ENCODE results near the gene VSIG10.
"Not testable (repeated sequence)": the region's sequence is repeated elsewhere in the genome, so short reads cannot be mapped to it uniquely, and the experiment has no call there.

The VSIG10 gene, protein sequence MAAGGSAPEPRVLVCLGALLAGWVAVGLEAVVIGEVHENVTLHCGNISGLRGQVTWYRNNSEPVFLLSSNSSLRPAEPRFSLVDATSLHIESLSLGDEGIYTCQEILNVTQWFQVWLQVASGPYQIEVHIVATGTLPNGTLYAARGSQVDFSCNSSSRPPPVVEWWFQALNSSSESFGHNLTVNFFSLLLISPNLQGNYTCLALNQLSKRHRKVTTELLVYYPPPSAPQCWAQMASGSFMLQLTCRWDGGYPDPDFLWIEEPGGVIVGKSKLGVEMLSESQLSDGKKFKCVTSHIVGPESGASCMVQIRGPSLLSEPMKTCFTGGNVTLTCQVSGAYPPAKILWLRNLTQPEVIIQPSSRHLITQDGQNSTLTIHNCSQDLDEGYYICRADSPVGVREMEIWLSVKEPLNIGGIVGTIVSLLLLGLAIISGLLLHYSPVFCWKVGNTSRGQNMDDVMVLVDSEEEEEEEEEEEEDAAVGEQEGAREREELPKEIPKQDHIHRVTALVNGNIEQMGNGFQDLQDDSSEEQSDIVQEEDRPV

DNA sequence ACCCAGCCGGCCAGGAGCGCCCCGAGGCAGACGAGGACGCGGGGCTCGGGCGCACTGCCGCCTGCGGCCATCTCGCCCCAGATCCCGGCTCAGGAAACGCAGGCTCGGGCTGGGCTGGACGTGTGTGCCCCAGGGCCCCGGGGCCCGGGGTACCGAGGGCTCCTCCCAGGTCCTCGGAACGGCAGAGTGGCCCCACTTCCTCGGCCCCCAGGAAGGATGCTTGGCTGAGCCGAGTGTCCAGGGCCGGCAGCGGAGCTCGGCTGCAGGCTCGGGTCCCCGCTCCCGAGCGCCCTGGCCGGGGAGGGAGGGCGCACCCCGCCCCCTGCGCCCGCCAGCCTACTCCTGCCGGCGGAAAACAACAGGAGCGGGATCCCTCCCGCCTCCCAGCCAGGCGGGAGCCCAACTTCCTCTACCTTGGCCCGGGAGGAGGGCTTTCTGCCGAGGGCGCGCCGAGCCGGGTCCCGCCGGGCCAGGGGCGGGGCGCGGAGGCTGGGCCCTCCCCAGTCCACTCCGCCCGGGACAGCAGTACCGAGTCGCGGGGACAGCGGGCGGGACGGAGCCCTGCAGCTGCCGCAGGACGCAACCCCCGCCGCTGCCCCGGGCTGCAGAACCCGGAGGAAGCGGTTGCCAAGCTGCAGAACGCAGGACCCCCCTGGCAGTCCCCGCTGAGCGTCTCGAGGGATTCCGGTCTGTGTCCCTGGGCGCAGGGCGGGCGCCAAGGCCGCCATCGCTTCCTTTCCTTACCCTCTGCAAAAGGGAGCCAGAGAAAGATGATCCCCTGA is at the start of gene VSIG10:
Gene VSIG10 (minus strand): TSS at position 411 of the 782 bp plus-strand sequence. CDS start 340 bp downstream, at position 71.
- DNase-seq (ENCODE audit: low read depth in 2 of 2) = no peak

DNA sequence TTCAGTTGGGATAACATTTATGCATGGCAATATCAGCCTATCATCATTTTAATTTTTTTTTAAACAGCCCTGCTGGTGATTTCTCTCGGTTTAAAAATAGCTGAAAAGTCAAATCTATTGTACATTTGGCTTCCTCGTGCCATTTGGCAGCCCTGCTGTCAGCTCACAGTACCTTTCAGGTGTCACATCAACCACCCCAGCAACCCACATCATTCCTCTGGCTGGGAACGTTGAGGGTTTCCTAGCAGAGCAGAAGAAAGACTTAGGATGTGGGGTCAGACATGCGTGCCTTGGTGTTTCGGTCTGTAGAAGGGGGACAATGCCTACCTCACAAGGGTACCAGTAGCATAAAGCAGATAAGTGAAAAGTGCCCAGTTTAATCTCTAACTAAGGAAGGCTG is 47.9 kb upstream of the VSIG10 start:
- no peak for DNase-seq (ENCODE audit: low read depth in 2 of 2)

DNA sequence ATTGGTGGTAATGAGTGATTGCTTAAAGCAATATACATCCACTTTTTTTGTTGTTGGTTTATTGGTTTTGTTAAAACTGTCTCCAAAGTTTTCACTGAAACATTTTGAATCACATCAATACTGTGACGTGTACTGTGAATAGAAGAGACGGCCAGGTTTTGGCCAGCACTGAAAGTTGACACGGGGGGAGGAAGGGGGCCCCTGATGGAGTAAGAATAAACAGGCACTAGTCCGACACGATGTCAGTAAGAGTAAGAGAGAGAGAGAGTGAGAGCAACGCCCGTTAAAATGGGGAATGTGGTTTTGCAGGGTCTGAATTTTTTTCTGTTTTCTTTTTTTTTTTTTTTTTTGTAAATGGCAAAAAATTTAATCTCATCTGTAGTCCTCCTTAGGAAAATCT is 46.8 kb upstream of the VSIG10 start:
- DNase-seq (ENCODE audit: low read depth in 2 of 2) = no peak

DNA sequence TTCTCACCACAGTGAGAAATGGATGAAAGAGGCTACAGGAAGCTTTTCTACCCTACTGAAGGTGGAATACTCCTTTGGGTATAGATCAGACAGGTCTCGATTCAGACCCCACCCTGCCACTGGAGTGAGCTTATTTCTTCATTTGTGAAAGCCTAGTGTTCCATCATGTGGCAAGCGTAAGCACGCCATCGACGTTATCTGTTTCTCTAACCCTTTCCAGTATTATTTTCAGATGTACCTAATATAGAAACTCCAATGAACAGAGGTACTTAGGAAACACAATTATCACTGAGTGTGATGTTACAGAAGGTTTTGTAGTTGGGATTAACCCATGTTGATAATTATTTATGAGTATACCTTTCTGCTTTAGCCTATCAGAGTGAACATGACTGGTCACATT is 44.5 kb upstream of the VSIG10 start:
- DNase-seq (ENCODE audit: low read depth in 2 of 2) = no peak

DNA sequence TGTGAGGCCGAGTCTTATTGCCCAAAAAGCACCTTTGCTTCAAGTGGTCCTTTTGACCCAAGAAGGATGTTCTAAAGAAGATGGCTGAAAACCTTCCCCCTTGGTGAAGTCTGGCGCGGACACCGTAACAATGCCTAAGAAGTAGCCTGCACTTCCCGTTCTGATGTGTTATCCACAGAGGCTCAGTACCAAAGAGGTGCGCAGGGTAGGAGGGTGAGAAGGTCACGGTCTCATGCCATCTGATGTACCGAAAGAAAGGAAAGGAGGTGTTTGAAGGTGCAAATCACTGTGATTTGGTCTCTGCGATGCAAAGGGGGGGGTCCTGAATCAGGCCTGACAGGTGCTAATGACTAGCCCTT is 42.0 kb upstream of the VSIG10 start:
- DNase-seq (ENCODE audit: low read depth in 2 of 2) = no peak

DNA sequence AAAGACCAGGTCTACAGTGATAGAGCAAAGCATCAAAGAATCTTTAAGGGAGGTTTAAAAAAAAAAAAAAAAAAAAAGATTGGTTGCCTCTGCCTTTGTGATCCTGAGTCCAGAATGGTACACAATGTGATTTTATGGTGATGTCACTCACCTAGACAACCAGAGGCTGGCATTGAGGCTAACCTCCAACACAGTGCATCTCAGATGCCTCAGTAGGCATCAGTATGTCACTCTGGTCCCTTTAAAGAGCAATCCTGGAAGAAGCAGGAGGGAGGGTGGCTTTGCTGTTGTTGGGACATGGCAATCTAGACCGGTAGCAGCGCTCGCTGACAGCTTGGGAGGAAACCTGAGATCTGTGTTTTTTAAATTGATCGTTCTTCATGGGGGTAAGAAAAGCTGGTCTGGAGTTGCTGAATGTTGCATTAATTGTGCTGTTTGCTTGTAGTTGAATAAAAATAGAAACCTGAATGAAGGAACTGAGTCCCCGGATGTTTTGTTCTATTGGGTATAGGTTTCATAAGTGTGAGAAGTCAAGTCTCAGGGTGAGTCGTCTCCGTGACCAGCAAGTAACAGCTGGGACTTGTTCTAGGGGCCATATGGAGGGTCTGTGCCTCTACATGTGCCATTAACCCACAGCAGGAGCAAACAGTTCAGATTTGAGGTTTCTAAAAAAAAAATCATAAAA is 41.4 kb upstream of the VSIG10 start:
- DNase-seq (ENCODE audit: low read depth in 2 of 2) = no peak

DNA sequence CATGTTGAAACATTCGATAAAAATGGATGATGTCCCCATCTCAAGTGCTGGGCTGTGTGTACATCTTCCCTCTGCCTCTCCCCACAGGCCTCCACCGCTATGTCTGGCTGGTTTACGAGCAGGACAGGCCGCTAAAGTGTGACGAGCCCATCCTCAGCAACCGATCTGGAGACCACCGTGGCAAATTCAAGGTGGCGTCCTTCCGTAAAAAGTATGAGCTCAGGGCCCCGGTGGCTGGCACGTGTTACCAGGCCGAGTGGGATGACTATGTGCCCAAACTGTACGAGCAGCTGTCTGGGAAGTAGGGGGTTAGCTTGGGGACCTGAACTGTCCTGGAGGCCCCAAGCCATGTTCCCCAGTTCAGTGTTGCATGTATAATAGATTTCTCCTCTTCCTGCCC is 40.7 kb upstream of the VSIG10 start:
- DNase-seq (ENCODE audit: low read depth in 2 of 2) = no peak

DNA sequence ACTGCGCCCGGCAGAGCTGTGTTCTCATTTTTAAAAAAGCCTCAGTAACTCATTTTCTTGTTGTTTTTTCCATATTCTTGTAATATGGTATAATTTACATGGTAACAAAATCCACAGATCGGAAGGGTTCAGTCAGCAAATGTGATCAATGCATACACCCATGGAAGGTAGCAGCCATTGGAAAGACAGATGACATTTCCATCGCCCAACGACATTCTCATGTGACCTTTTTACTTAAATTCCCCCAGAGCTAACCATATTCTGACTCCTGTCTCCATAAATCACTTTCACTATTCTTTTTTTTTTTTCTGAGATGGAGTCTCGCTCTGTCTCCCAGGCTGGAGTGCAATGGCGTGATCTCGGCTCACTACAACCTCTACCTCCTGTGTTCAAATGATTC is 37.0 kb upstream of the VSIG10 start:
- no peak for DNase-seq (ENCODE audit: low read depth in 2 of 2)

DNA sequence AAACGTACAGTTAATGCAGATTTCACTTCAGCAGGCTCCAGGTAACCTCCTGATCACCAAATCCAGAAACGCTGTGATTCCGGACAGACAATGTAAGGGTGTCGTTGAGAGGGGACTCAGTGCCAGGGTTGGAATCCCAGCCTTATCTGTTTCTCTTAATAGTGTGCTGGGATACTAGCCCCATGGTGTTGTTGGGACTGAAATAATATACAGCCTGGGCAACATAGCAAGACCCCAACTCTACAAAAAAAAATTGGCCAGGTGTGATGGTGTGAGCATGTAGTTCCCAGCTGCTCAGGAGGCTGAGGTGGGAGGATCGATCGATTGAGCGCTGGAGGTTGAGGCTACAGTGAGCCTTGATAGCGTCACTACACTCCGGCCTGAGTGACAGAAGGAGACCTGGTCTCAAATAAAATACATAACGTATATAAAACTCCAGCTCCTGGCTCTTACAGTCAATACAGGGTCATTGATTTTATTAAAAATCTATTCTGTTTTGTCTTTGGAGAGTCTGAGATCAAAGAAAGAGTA is 33.4 kb upstream of the VSIG10 start:
- DNase-seq (ENCODE audit: low read depth in 2 of 2) = no peak

DNA sequence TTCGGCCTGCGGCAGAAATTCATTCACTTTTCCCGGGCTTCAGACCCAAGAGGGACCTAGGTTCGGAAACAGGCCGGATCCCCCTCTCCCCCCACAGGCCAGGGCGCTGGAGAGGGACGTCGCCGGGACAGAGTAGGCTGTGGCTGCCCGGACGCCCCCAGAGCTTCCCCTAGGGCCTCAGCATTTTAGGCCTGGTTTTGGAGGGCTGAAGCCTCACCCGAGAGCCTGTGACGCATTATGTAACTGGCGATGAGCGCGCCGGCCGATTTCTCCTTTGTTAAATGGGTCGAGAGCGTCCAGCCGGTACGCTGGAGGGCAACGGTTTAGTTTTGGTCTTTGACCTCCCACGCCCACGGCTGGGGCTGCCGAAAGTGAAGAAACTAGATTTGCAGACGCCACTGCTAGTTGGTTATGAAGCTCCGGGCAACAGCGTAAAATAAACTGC is 32.8 kb upstream of the VSIG10 start:
- DNase-seq (ENCODE audit: low read depth in 2 of 2) = peak; percentile 12 to 15

DNA sequence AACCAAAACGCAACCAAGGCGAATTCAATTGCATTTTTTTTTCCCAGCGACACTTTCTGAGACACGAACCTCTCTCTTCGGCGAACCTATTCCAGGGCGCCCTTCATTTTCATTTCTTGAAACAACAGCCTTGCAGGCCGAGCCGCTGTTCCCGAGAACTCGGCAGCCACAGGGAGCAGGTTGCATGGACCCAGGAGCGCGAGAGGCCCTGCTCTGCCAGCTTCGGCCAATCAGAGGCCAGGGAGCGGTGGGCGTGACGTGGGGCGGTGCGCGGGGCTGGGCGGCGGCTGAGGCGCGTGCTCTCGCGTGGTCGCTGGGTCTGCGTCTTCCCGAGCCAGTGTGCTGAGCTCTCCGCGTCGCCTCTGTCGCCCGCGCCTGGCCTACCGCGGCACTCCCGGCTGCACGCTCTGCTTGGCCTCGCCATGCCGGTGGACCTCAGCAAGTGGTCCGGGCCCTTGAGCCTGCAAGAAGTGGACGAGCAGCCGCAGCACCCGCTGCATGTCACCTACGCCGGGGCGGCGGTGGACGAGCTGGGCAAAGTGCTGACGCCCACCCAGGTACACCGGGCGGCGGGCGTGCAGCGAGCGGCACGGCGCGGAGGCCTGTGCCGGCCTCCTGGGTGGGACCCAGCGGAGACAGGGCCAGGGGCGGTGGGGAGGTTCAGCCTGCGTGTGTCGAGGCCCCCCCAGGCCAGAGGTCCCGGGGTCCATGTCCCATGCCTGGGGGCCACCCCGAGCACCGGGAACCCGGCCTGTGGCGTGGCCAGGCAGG is 32.2 kb upstream of the VSIG10 start, which contains the start of gene PEBP1:
Gene PEBP1 (plus strand): TSS at position 337 of the 771 bp plus-strand sequence. CDS start 86 bp downstream, at position 423.
- peak; percentile 87 to 94 for DNase-seq (ENCODE audit: low read depth in 2 of 2)

DNA sequence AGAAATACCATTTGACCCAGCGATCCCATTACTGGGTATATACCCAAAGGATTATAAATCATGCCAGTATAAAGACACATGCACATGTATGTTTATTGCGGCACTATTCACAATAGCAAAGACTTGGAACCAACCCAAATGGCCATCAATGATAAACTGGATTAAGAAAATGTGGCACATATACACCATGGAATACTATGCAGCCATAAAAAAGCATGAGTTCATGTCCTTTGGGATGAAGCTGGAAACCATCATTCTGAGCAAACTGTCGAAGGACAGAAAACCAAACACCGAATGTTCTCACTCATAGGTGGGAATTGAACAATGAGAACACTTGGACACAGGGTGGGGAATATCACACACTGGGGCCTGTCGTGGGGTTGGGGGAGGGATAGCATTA is 25.6 kb upstream of the VSIG10 start:
- DNase-seq (ENCODE audit: low read depth in 2 of 2) = not testable (repeated sequence)

DNA sequence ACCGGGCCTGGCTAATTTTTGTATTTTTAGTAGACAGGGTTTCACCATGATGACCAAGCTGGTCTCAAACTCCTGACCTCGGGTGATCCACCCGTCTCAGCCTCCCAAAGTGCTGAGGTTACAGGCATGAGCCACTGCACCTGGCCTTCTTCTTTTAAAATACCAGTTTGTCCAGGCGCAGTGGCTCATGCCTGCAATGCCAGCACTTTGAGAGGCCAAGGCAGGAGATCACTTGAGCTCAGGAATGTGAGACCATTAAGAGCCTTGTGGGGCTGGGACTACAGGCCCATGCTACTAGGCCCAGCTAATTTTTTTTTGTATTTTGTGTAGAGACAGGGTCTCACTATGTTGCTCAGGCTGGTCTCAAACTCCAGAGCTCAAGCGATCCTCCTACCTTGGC is 24.1 kb upstream of the VSIG10 start:
- no peak for DNase-seq (ENCODE audit: low read depth in 2 of 2)

DNA sequence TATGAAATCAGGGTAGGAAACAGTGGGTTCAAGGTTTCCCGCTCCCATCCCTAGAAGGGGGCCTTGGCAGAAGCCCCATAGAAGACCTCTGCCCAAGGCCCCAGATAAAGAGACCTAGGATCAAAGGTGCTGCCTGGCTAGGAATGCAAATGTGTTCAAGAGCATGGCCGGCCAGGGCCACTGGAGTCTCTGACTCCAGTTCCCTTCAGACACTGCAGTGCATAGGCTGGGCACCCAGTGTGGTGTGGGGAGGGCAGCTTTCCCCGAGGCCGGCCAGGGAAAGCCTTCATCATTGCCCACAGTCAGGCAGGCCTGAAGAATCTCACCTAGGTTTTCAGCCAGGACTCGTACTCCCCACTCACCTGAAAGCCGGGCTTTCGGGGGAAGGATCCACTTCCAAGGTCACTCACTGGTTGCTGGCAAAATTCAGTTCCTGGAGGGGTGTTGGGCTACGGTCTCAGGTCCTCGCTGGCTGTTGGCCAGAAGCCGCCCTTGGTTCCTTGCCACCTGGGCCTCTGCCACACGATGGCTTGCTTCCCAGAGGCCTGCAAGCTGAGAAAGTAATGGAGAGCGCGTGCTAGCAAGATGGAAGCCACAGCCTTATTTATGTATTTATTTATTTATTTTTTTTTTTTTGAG is 22.4 kb upstream of the VSIG10 start:
- DNase-seq (ENCODE audit: low read depth in 2 of 2) = no peak

DNA sequence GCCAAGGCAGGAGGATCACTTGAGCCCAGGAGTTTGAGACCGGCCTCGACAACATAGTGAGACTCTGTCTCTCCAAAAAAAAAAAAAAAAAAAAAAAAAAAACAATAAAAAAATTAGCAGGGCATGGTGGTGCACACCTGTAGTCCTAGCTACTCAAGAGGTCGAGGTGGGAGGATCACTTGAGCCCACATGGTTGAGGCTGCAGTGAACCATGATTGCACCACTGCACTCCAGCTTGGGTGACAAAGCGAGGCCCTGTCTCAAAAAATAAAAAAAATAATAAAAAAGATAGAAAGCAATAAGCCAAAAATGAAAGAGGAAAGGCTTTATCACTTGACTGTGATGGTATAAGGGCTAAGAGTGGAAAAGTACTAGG is 21.9 kb upstream of the VSIG10 start:
- DNase-seq (ENCODE audit: low read depth in 2 of 2) = no peak

DNA sequence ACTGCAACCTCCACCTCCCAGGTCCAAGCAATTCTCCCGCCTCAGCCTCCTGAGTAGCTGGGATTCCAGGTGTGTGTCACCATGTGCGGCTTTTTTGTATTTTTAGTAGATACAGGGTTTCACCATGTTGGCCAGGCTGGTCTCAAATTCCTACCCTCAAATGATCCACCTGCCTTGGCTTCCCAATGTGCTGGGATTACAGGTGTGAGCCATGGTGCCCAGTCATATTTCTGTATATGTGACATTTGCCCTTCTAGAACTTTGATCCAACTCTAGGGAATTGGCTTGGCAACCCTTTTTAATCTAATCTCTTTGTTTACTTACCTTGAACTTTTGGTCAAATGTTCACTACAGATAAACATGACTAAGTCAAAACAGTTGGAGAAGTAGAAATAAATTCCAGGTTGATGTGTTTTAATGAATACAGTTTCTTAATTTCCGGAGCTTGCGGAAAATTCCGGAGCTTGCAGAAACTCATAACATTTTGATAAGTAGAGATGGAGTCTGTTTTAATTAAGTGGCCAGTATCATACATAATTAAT is 20.6 kb upstream of the VSIG10 start:
- no peak for DNase-seq (ENCODE audit: low read depth in 2 of 2)

DNA sequence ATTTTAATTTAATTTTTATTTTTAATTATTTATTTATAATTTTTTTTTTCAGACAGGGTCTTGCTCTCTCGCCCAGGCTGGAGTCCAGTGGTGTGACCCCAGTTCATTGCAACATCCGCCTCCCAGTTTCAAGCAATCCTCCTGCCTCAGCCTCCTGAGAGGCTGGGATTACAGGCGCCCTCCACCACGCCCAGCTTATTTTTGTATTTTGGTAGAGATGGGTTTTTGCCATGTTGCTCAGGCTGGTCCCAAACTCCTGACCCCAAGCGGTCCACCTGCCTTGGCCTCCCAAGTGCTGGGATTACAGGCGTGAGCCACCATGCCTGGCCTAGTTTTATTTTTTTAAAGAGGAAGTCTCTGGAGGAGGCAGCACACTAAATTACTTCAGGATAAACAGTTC is 18.5 kb upstream of the VSIG10 start:
- no peak for DNase-seq (ENCODE audit: low read depth in 2 of 2)

DNA sequence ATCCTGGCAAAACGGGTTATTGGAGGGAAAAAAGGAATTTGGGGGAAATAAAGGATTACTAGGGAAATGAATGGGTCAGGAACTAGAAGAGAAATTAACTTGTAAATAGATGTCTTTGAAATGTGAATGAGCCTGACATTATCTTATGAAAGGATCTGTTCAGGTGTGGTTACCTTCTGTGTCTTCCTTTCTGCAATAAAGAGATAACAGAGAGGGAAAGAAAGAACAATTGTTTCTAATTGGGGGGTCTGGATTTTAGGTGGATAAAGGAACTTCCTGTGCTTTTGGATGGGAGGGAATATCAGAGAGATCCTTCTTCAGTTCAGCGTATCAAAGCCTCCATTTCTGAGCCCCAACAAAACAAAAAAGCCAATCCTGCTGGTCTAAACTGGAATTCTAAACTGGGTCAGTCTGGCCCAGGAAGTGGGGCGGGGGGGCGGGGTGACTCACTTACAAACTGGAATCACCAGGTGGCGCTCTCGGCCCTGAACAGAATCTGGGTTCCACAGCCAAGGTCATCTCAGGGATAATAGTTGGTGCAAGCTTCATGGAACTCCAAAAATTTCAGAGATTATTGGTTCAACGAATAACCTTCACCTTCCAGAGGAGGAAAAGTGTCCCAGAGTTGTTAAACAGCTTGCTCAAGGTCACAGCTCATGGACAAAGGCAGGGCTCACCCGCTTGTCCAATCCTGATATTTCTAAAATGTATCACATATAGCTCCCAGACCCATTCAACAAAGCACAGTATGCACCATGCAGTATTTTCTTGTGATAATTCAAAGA is 17.0 kb upstream of the VSIG10 start:
- DNase-seq (ENCODE audit: low read depth in 2 of 2) = peak in 1 of 2 donors; percentile 40

DNA sequence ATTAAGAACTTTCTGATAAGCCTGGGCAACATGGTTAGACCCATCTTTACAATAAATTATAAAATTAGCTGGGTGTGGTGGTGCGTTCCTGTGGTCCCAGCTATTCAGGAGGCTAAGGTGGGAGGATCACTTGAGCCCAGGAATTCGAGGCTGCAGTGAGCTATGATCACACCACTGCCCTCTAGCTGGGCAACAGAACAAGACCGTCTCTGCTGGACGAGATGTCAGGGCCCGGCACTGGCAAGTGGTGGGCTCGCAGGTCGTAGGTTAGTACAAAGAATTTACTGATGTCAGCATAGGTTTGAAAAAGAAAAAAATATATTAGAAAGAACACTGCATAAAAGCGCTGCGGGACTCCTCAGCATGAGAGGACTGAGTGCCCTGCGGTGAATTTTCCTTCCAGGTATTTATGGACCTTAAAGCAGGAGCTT is 15.7 kb upstream of the VSIG10 start:
- DNase-seq (ENCODE audit: low read depth in 2 of 2) = no peak
